ENCODE data around the gene USH1C. TPM values are rescaled to one million over a fixed set of nuclear protein-coding genes. Genes with fewer than 3 reads are reported as not detected.

Gene USH1C
- not detected in 2 replicates for total RNA-seq

GRCh38 chr11:17544181-17544622 is at the start of gene USH1C:
TSS of gene USH1C (minus strand) at chr11:17544416. CDS start at chr11:17544307, 109 bp downstream.

GRCh38 chr11:17547051-17547577 is 2.9 kb upstream of the USH1C start, which contains the start of gene OTOG:
TSS of gene OTOG (plus strand) at chr11:17547259. CDS start at chr11:17547373, 114 bp downstream.

GRCh38 chr11:17476317-17477083 is 67.7 kb downstream of the USH1C start, which contains the start of gene ABCC8:
TSS of gene ABCC8 (minus strand) at chr11:17476845. CDS start at chr11:17476776, 69 bp downstream.

Other genes starting within 250 kb of the USH1C start
- gene NCR3LG1, start 192.6 kb downstream of the USH1C start, total RNA-seq: 5.2 and 8.1 TPM in 2 replicates
- under 0.01 TPM in 1 of 2 replicates, not detected in the other for gene KCNJ11, start 155.8 kb downstream of the USH1C start, total RNA-seq
- not detected in 2 replicates for gene ABCC8, start 67.6 kb downstream of the USH1C start, total RNA-seq
- gene OTOG, start 2.8 kb upstream of the USH1C start, total RNA-seq: not detected in 2 replicates
- gene MYOD1, start 175.2 kb upstream of the USH1C start, total RNA-seq: not detected in 2 replicates
- not detected in 2 replicates for gene KCNC1, start 190.4 kb upstream of the USH1C start, total RNA-seq

Data from epithelial cell of umbilical artery (primary cell).